Ovary (tissue), 3 donors: Measurements from ENCODE around the gene GMPR.
"Not testable (repeated sequence)": the region's sequence is repeated elsewhere in the genome, so short reads cannot be mapped to it uniquely, and the experiment has no call there.

Source experiments
- CTCF ChIP-seq, 3 donors: fragments of 450-650 bp in 2 of 3; fragments of 200-600 bp in 1 of 3; IDR thresholded peaks; one replicate each; pipeline versions ENCODE4 v1.5.1 to v1.8.0; 2016 to 2022; ENCODE audit warnings: antibody characterized with exemption in 3 of 3, mild to moderate bottlenecking in 1 of 3
- EP300 ChIP-seq: sonication (generic); formaldehyde crosslinking; IDR thresholded peaks from one replicate; pipeline ENCODE4 v1.6.1; 2017; ENCODE audit warnings: antibody characterized with exemption
- POLR2A ChIP-seq: fragments of 450-650 bp; IDR thresholded peaks from one replicate; pipeline ENCODE4 v1.6.1; 2017; ENCODE audit warnings: antibody characterized with exemption, mild to moderate bottlenecking, moderate library complexity
- donor health status: DM: no; HTN: no; CAD: no.

GRCh38 chr6:16263464-16264099, 25.2 kb downstream of the GMPR start:
- TF ChIP-seq CTCF (IDR thresholded peaks at IDR 0.05); EP300; POLR2A: not testable (repeated sequence)
